ENCODE data around the gene CNTNAP2.

DNA sequence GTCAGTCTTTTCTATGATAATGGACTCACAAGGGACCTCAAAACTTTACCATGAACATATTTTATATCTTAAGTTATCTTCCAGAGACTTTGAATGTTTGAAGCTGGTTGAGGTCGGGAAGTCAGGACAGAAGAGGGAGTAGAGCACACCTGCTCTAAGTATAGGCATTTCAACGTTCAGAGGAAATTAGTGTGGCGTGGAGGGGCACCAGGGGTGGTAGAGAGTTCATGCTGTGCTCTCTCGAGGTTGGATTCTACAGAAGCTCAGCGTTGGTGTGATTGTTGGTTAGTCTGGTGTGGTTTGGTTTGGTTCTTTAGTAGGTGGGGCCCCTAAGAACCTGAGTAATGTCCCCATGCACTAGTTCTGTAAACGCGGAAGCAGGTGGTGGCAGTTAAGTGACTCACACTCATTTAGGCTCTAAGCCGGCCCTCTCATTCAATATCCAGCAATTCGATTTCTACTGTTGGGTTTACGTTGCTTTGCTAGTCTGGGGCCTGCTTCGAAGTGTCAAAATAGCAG, 19.8 kb downstream of the CNTNAP2 start:
- no peak for TF ChIP-seq CTCF (IDR thresholded peaks at IDR 0.05)
- no peak for TF ChIP-seq TCF7L2 (IDR thresholded peaks at IDR 0.05; ENCODE audit: low read depth, low read length)
- TF ChIP-seq, protein P1, sequence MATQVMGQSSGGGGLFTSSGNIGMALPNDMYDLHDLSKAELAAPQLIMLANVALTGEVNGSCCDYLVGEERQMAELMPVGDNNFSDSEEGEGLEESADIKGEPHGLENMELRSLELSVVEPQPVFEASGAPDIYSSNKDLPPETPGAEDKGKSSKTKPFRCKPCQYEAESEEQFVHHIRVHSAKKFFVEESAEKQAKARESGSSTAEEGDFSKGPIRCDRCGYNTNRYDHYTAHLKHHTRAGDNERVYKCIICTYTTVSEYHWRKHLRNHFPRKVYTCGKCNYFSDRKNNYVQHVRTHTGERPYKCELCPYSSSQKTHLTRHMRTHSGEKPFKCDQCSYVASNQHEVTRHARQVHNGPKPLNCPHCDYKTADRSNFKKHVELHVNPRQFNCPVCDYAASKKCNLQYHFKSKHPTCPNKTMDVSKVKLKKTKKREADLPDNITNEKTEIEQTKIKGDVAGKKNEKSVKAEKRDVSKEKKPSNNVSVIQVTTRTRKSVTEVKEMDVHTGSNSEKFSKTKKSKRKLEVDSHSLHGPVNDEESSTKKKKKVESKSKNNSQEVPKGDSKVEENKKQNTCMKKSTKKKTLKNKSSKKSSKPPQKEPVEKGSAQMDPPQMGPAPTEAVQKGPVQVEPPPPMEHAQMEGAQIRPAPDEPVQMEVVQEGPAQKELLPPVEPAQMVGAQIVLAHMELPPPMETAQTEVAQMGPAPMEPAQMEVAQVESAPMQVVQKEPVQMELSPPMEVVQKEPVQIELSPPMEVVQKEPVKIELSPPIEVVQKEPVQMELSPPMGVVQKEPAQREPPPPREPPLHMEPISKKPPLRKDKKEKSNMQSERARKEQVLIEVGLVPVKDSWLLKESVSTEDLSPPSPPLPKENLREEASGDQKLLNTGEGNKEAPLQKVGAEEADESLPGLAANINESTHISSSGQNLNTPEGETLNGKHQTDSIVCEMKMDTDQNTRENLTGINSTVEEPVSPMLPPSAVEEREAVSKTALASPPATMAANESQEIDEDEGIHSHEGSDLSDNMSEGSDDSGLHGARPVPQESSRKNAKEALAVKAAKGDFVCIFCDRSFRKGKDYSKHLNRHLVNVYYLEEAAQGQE (IDR thresholded peaks at IDR 0.05; ENCODE audit: insufficient read depth in 1 of 2, low read depth in 2 of 2, low read length in 1 of 2) = no peak
